ENCODE results near the gene GFPT2.

Gene GFPT2

GRCh38 chr5:180373870-180374269 lies 20.7 kb upstream of the GFPT2 start:
- Histone ChIP-seq H3K4me3 (no peak overlapping the region), H3K27ac (no peak overlapping the region), H3K36me3 (ENCODE audit: insufficient read depth, low read length) (no peaks in the 10 kb centered on the region), H3K9me3 (ENCODE audit: low read depth, low read length) (no peaks in the 10 kb centered on the region), H3K9ac (ENCODE audit: insufficient read length) (no peak overlapping the region)
- no peak for DNase-seq (ENCODE audit: low read depth, low spot score)
- TF ChIP-seq FOXP2 (optimal IDR thresholded peaks at IDR 0.05; ENCODE audit: control extremely low read depth, extremely low read length, insufficient read depth), result no peak

GRCh38 chr5:180373454-180373853 lies 20.3 kb upstream of the GFPT2 start:
- no peak for DNase-seq (ENCODE audit: low read depth, low spot score)
- Histone ChIP-seq H3K4me3 (no peak overlapping the region), H3K9me3 (ENCODE audit: low read depth, low read length) (no peaks in the 10 kb centered on the region), H3K27ac (no peak overlapping the region), H3K9ac (ENCODE audit: insufficient read length) (no peak overlapping the region), H3K36me3 (ENCODE audit: insufficient read depth, low read length) (no peaks in the 10 kb centered on the region)
- TF ChIP-seq FOXP2 (optimal IDR thresholded peaks at IDR 0.05; ENCODE audit: control extremely low read depth, extremely low read length, insufficient read depth), result no peak
- no peak for TF ChIP-seq POLR2AphosphoS5 (IDR thresholded peaks at IDR 0.05; ENCODE audit: borderline replicate concordance, low read depth, low read length)

GRCh38 chr5:180371949-180372348 lies 18.8 kb upstream of the GFPT2 start:
- no peaks in the 10 kb centered on the region for H3K9me3 ChIP-seq (ENCODE audit: low read depth, low read length)
- TF ChIP-seq EZH2 (IDR thresholded peaks at IDR 0.05), result no peak
- no peak for TF ChIP-seq POLR2AphosphoS5 (IDR thresholded peaks at IDR 0.05; ENCODE audit: borderline replicate concordance, low read depth, low read length)
- no peak for TF ChIP-seq FOXP2 (optimal IDR thresholded peaks at IDR 0.05; ENCODE audit: control extremely low read depth, extremely low read length, insufficient read depth)
- no peak overlapping the region for H3K27ac ChIP-seq
- DNase-seq (ENCODE audit: low read depth, low spot score), result no peak
- no peaks in the 10 kb centered on the region for H3K36me3 ChIP-seq (ENCODE audit: insufficient read depth, low read length)
- H3K4me3 ChIP-seq, result no peak overlapping the region
- H3K9ac ChIP-seq (ENCODE audit: insufficient read length), result no peak overlapping the region

- no peak for DNase-seq (ENCODE audit: low read depth, low spot score)
- Histone ChIP-seq H3K9ac (ENCODE audit: insufficient read length) (no peak overlapping the region), H3K27ac (no peak overlapping the region), H3K36me3 (ENCODE audit: insufficient read depth, low read length) (no peaks in the 10 kb centered on the region), H3K9me3 (ENCODE audit: low read depth, low read length) (no peaks in the 10 kb centered on the region), H3K4me3 (no peak overlapping the region)
- TF ChIP-seq POLR2AphosphoS5 (IDR thresholded peaks at IDR 0.05; ENCODE audit: borderline replicate concordance, low read depth, low read length) (no peak), EZH2 (IDR thresholded peaks at IDR 0.05) (no peak), FOXP2 (optimal IDR thresholded peaks at IDR 0.05; ENCODE audit: control extremely low read depth, extremely low read length, insufficient read depth) (no peak)
Observed at GRCh38 chr5:180370861-180371641, 17.9 kb upstream of the GFPT2 start.

GRCh38 chr5:180367991-180368390 lies 14.9 kb upstream of the GFPT2 start:
- no peaks in the 10 kb centered on the region for H3K36me3 ChIP-seq (ENCODE audit: insufficient read depth, low read length)
- TF ChIP-seq FOXP2 (optimal IDR thresholded peaks at IDR 0.05; ENCODE audit: control extremely low read depth, extremely low read length, insufficient read depth), result no peak
- TF ChIP-seq EZH2 (IDR thresholded peaks at IDR 0.05), result no peak
- no peak for TF ChIP-seq POLR2AphosphoS5 (IDR thresholded peaks at IDR 0.05; ENCODE audit: borderline replicate concordance, low read depth, low read length)
- DNase-seq (ENCODE audit: low read depth, low spot score), result no peak
- no peak overlapping the region for H3K9ac ChIP-seq (ENCODE audit: insufficient read length)
- no peak overlapping the region for H3K27ac ChIP-seq
- H3K4me3 ChIP-seq, result no peak overlapping the region
- H3K9me3 ChIP-seq (ENCODE audit: low read depth, low read length), result no peaks in the 10 kb centered on the region

- H3K9me3 ChIP-seq (ENCODE audit: low read depth, low read length), result no peaks in the 10 kb centered on the region
- DNase-seq (ENCODE audit: low read depth, low spot score), result no peak
- H3K27ac ChIP-seq, result no peak overlapping the region
- H3K4me3 ChIP-seq, result no peak overlapping the region
- no peak for TF ChIP-seq EZH2 (IDR thresholded peaks at IDR 0.05)
- TF ChIP-seq POLR2AphosphoS5 (IDR thresholded peaks at IDR 0.05; ENCODE audit: borderline replicate concordance, low read depth, low read length), result no peak
- TF ChIP-seq FOXP2 (optimal IDR thresholded peaks at IDR 0.05; ENCODE audit: control extremely low read depth, extremely low read length, insufficient read depth), result no peak
- H3K36me3 ChIP-seq (ENCODE audit: insufficient read depth, low read length), result no peaks in the 10 kb centered on the region
- H3K9ac ChIP-seq (ENCODE audit: insufficient read length), result no peak overlapping the region
Observed at GRCh38 chr5:180367300-180367699, 14.2 kb upstream of the GFPT2 start.

GRCh38 chr5:180366326-180366725 lies 13.2 kb upstream of the GFPT2 start:
- Histone ChIP-seq H3K27ac (no peak overlapping the region), H3K36me3 (ENCODE audit: insufficient read depth, low read length) (no peaks in the 10 kb centered on the region), H3K4me3 (no peak overlapping the region), H3K9me3 (ENCODE audit: low read depth, low read length) (no peaks in the 10 kb centered on the region), H3K9ac (ENCODE audit: insufficient read length) (no peak overlapping the region)
- TF ChIP-seq EZH2 (IDR thresholded peaks at IDR 0.05) (no peak), POLR2AphosphoS5 (IDR thresholded peaks at IDR 0.05; ENCODE audit: borderline replicate concordance, low read depth, low read length) (no peak), FOXP2 (optimal IDR thresholded peaks at IDR 0.05; ENCODE audit: control extremely low read depth, extremely low read length, insufficient read depth) (no peak)
- DNase-seq (ENCODE audit: low read depth, low spot score), result no peak

- TF ChIP-seq EZH2 (IDR thresholded peaks at IDR 0.05) (no peak), POLR2AphosphoS5 (IDR thresholded peaks at IDR 0.05; ENCODE audit: borderline replicate concordance, low read depth, low read length) (no peak), FOXP2 (optimal IDR thresholded peaks at IDR 0.05; ENCODE audit: control extremely low read depth, extremely low read length, insufficient read depth) (no peak)
- Histone ChIP-seq H3K9me3 (ENCODE audit: low read depth, low read length) (no peaks in the 10 kb centered on the region), H3K27ac (no peak overlapping the region), H3K4me3 (no peak overlapping the region), H3K36me3 (ENCODE audit: insufficient read depth, low read length) (no peaks in the 10 kb centered on the region), H3K9ac (ENCODE audit: insufficient read length) (no peak overlapping the region)
- no peak for DNase-seq (ENCODE audit: low read depth, low spot score)
Observed at GRCh38 chr5:180365829-180366228, 12.7 kb upstream of the GFPT2 start.

Measured in SK-N-MC (cell line).